Stimulated activated naive CD4-positive, alpha-beta T cell treated with Interleukin-2 at 50 U/mL for 16 hours (primary cell): ENCODE measurements around the gene CPED1.
"Not testable (repeated sequence)": the region's sequence is repeated elsewhere in the genome, so short reads cannot be mapped to it uniquely, and the experiment has no call there.

Source experiments
- DNase-seq: peaks from one replicate; lab custom pipeline; 2025; lab: John Stamatoyannopoulos, UW

The CPED1 gene

GRCh38 chr7:121252523-121253235 lies 264.2 kb downstream of the CPED1 start:
- not testable (repeated sequence) for DNase-seq

- no peak for DNase-seq
Measured at GRCh38 chr7:121259826-121260225, 271.3 kb downstream of the CPED1 start.

- no peak for DNase-seq
Measured at GRCh38 chr7:121261207-121261884, 272.8 kb downstream of the CPED1 start.

GRCh38 chr7:121262221-121262620 lies 273.7 kb downstream of the CPED1 start:
- DNase-seq: no peak

- DNase-seq: no peak
Measured at GRCh38 chr7:121262969-121263368, 274.5 kb downstream of the CPED1 start.

- DNase-seq: no peak
Measured at GRCh38 chr7:121266307-121266894, 277.9 kb downstream of the CPED1 start.

- no peak for DNase-seq
Measured at GRCh38 chr7:121267612-121268011, 279.1 kb downstream of the CPED1 start.

GRCh38 chr7:121269798-121270197 lies 281.3 kb downstream of the CPED1 start:
- no peak for DNase-seq

GRCh38 chr7:121271098-121271497 lies 282.6 kb downstream of the CPED1 start:
- DNase-seq: no peak

GRCh38 chr7:121271916-121272315 lies 283.4 kb downstream of the CPED1 start:
- DNase-seq: no peak

- no peak for DNase-seq
Measured at GRCh38 chr7:121272676-121273075, 284.2 kb downstream of the CPED1 start.

GRCh38 chr7:121273467-121274167 lies 285.1 kb downstream of the CPED1 start:
- DNase-seq: no peak

- no peak for DNase-seq
Measured at GRCh38 chr7:121274467-121274866, 286.0 kb downstream of the CPED1 start.

- no peak for DNase-seq
Measured at GRCh38 chr7:121275204-121275603, 286.7 kb downstream of the CPED1 start.

- DNase-seq: no peak
Measured at GRCh38 chr7:121276313-121276712, 287.8 kb downstream of the CPED1 start.

- DNase-seq: no peak
Measured at GRCh38 chr7:121278120-121279021, 289.9 kb downstream of the CPED1 start.

GRCh38 chr7:121279060-121279620 lies 290.6 kb downstream of the CPED1 start:
- DNase-seq: no peak

GRCh38 chr7:121279822-121280221 lies 291.3 kb downstream of the CPED1 start:
- DNase-seq: no peak

- no peak for DNase-seq
Measured at GRCh38 chr7:121280656-121281055, 292.1 kb downstream of the CPED1 start.

- no peak for DNase-seq
Measured at GRCh38 chr7:121282129-121282528, 293.6 kb downstream of the CPED1 start.

GRCh38 chr7:121285066-121285667 lies 296.7 kb downstream of the CPED1 start:
- no peak for DNase-seq
